GM23248 (cell line): Measurements from ENCODE around the gene ARHGAP26. TPM values are rescaled to one million over a fixed set of nuclear protein-coding genes. Genes with fewer than 3 reads are reported as not detected.

Experiments used
- DNase-seq: peaks from one replicate; pipeline ENCODE4 v3.0.0-alpha.2; 2015
- H2AFZ ChIP-seq: fragments of 200-600 bp; sonication (generic); 2 replicates; pipeline ENCODE4 v1.6.1; 2016; ENCODE audit warnings: antibody characterized with exemption
- H3F3A ChIP-seq: fragments of 200-600 bp; sonication (generic); 2 replicates; pipeline ENCODE4 v1.6.1; 2016; ENCODE audit warnings: mild to moderate bottlenecking, antibody characterized with exemption, mixed run types; ENCODE audit not compliant: insufficient read depth
- H3K27ac ChIP-seq: fragments of 200-600 bp; sonication (generic); 2 replicates; pipeline ENCODE4 v1.5.1; 2016; ENCODE audit warnings: mild to moderate bottlenecking
- H3K27me3 ChIP-seq: fragments of 200-600 bp; sonication (generic); replicated peaks from 2 replicates; pipeline ENCODE4 v1.6.1; 2016; ENCODE audit warnings: mild to moderate bottlenecking; ENCODE audit not compliant: insufficient read depth
- H3K36me3 ChIP-seq: fragments of 200-600 bp; sonication (generic); 2 replicates; pipeline ENCODE4 v1.6.1; 2016; ENCODE audit warnings: low read depth, mild to moderate bottlenecking
- H3K4me1 ChIP-seq: fragments of 200-600 bp; sonication (generic); 2 replicates; pipeline ENCODE4 v1.6.1; 2016; ENCODE audit warnings: mild to moderate bottlenecking; ENCODE audit not compliant: insufficient read depth
- H3K4me2 ChIP-seq: fragments of 200-600 bp; sonication (generic); one replicate; pipeline ENCODE4 v1.6.1; 2016; ENCODE audit warnings: mild to moderate bottlenecking; ENCODE audit not compliant: unreplicated experiment
- H3K4me3 ChIP-seq: fragments of 200-600 bp; sonication (generic); 2 replicates; pipeline ENCODE4 v1.5.1; 2016; ENCODE audit warnings: mild to moderate bottlenecking
- H3K79me2 ChIP-seq: fragments of 200-600 bp; sonication (generic); 2 replicates; pipeline ENCODE4 v1.6.1; 2016; ENCODE audit warnings: mild to moderate bottlenecking; ENCODE audit not compliant: insufficient read depth
- H3K9ac ChIP-seq: fragments of 200-600 bp; sonication (generic); 2 replicates; pipeline ENCODE4 v1.6.1; 2016; ENCODE audit warnings: mild to moderate bottlenecking
- H3K9me2 ChIP-seq: fragments of 200-600 bp; sonication (generic); 2 replicates; pipeline ENCODE4 v1.6.1; 2016; ENCODE audit warnings: mixed run types, mild to moderate bottlenecking, moderate library complexity; ENCODE audit not compliant: insufficient read depth
- H3K9me3 ChIP-seq: fragments of 200-600 bp; sonication (generic); one replicate; pipeline ENCODE4 v1.6.1; 2017; ENCODE audit warnings: low read depth
- H4K20me1 ChIP-seq: fragments of 200-600 bp; sonication (generic); 2 replicates; pipeline ENCODE4 v1.6.0; 2016; ENCODE audit not compliant: insufficient read depth
- EZH2 ChIP-seq: fragments of 200-600 bp; sonication (generic); IDR thresholded peaks from 2 replicates; pipeline ENCODE4 v1.6.1; 2018; ENCODE audit warnings: antibody characterized with exemption, mild to moderate bottlenecking; ENCODE audit not compliant: insufficient read depth, poor library complexity, severe bottlenecking
- EZH2phosphoT487 ChIP-seq: fragments of 200-600 bp; sonication (generic); IDR thresholded peaks from 2 replicates; pipeline ENCODE4 v1.6.1; 2018; ENCODE audit warnings: antibody characterized with exemption, moderate library complexity, mild to moderate bottlenecking, low read depth; ENCODE audit not compliant: insufficient read depth
- WGBS, 2 experiments: methylation state at CpG; one replicate each; pipeline ENCODE4 v1.1.6; 2015 to 2017; ENCODE audit warnings: low lambda C conversion rate in 2 of 2, low coverage in 1 of 2; ENCODE audit errors: missing lambda C conversion rate in 2 of 2; 5-methylcytosine and 5-hydroxymethylcytosine counted together
- in situ Hi-C: fragments of 300-500 bp; cut with MboI; formaldehyde crosslinking; loops from 2 replicates; pipeline ENCODE4 v1.15.0; 2020
- polyA plus RNA-seq: library from polyadenylated mRNA; unstranded; fragments of >200 nt; fragmentation: Nextera tagmentation; extraction: Ambion mirVana; gene quantifications from 2 replicates; pipeline ENCODE4 v1.2.1, GENCODE V29; 2016
- total RNA-seq: library from RNA; depleted of rRNA; stranded (reverse); fragments of >200 nt; shearing (Covaris generic); gene quantifications from 2 replicates; pipeline ENCODE4 v1.2.3, GENCODE V29; 2014

ARHGAP26 gene
- total and polyA plus RNA-seq, 2 experiments from 2014 or later, result 1.6 to 1.7 TPM

GRCh38 chr5:142727735-142728047 is 42.5 kb upstream of the ARHGAP26 start:
- peaks cover 33% of the 10 kb centered on the region for H3F3A ChIP-seq
- H2AFZ ChIP-seq, result no peak overlapping the region
- WGBS, 2 experiments, result 96 to 97% methylated on average over 2 of the region's 2 CpGs
- no peaks in the 10 kb centered on the region for H3K36me3 ChIP-seq
- no peak overlapping the region for H3K9ac ChIP-seq
- no peaks in the 10 kb centered on the region for H3K79me2 ChIP-seq
- no peaks in the 10 kb centered on the region for H4K20me1 ChIP-seq
- H3K4me3 ChIP-seq, result no peak overlapping the region
- peak overlapping the region; percentile 90; the same call in 1 of the 2 replicates for H3K27ac ChIP-seq
- H3K4me2 ChIP-seq, result no peak overlapping the region
- DNase-seq, result no peak
- in situ Hi-C loops, result no loop called here
- TF ChIP-seq EZH2phosphoT487 (no peak), EZH2 (no peak)
- no peaks in the 10 kb centered on the region for H3K9me3 ChIP-seq
- H3K27me3 ChIP-seq, result no peaks in the 10 kb centered on the region
- H3K9me2 ChIP-seq, result no peaks in the 10 kb centered on the region
- peaks cover 24% of the 10 kb centered on the region for H3K4me1 ChIP-seq

DNA sequence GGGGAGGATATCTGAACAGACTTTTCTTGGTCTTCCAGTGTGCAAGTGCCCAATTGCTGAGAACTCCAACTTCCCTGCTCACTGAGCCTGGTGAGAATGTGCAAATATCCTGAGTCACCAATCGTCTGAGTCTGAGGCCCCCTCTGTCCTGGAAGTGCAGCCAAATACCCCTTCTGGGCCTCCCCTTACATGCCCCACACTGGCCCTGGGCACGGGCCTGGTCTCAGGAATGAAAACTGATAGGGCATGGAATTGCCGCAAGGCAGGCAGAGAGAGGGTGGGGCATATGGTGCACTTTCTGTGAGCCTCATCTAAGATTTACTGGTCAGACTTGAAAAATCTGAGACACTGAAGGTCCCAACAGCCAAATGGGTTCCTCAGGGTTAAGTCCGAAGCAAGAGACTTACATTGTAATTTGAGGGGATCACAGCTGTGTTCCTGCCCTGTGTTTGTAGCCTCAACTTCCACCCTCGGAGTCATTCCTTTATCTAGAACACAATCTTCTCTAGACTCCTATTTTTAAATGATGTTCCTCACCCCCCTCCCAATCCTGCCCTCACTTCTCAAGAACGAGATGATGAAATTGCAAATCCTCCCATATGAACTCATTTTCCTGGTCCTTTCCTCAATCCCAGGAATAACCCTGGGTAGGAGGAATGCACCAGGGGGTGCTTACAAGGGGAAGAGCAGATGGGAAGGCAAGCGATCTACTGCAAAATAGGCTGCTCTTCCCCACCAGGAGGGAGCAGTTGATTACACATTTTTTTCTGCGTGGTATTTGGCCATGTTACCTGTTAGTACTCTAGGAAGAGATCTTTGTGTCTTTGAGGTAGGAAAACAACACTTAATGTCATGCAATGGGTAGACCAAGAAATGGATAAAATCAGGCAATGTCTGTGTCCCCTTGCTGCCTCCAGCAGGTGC is 34.6 kb upstream of the ARHGAP26 start:
- Histone ChIP-seq H3K79me2 (no peaks in the 10 kb centered on the region), H3K4me3 (no peak overlapping the region), H3K9ac (no peak overlapping the region), H4K20me1 (no peaks in the 10 kb centered on the region), H3K27ac (no peak overlapping the region), H3K9me3 (no peaks in the 10 kb centered on the region), H3F3A (no peaks in the 10 kb centered on the region), H3K27me3 (no peaks in the 10 kb centered on the region), H3K4me2 (no peak overlapping the region), H3K9me2 (no peaks in the 10 kb centered on the region), H2AFZ (no peak overlapping the region), H3K4me1 (0 out of 2 replicates have a peak, but pooled peaks cover under 1% of the 10 kb centered on the region), H3K36me3 (no peaks in the 10 kb centered on the region)
- in situ Hi-C loops, result no loop called here
- DNase-seq, result no peak
- WGBS, 2 experiments, result 67 to 68% methylated on average over 8 of the region's 8 CpGs
- no peak for TF ChIP-seq EZH2phosphoT487
- no peak for TF ChIP-seq EZH2

- Histone ChIP-seq H3K9me2 (no peaks in the 10 kb centered on the region), H3K4me2 (no peak overlapping the region), H3K4me1 (0 out of 2 replicates have a peak, but pooled peaks cover 5% of the 10 kb centered on the region), H3K27me3 (no peaks in the 10 kb centered on the region), H3K36me3 (no peaks in the 10 kb centered on the region), H3K27ac (no peak overlapping the region), H3K9me3 (no peaks in the 10 kb centered on the region), H2AFZ (no peak overlapping the region), H3K9ac (no peak overlapping the region), H3F3A (no peaks in the 10 kb centered on the region), H3K79me2 (no peaks in the 10 kb centered on the region), H4K20me1 (no peaks in the 10 kb centered on the region), H3K4me3 (no peak overlapping the region)
- DNase-seq, result no peak
- in situ Hi-C loops, result no loop called here
- no peak for TF ChIP-seq EZH2
- TF ChIP-seq EZH2phosphoT487, result no peak
- WGBS, 2 experiments, result 73 to 77% methylated on average over 7 of the region's 7 CpGs
These were observed 33.9 kb upstream of the ARHGAP26 start for GRCh38 chr5:142736247-142736632.

DNA sequence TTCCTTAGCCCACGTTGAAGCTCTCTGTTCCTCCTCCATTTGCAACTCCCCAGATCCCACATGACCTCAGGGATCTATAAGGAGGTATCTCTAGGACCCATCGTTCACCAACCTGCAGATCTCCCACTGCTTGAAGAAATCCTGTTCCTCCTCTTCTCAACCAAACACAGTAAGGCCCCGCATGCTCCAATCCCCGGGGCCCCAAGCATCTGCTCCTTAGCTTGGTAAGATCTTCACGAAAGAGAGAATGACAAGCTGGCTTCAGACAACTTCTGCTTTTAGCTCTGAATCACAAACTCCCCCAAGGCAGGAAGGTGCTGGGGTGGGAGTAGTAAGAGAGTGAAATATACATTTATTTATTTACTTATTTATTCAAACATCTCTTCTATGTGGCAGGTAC is 33.0 kb upstream of the ARHGAP26 start:
- TF ChIP-seq EZH2 (no peak), EZH2phosphoT487 (no peak)
- in situ Hi-C loops, result no loop called here
- Histone ChIP-seq H3K4me2 (no peak overlapping the region), H3K36me3 (no peaks in the 10 kb centered on the region), H3K9me3 (no peaks in the 10 kb centered on the region), H3K9me2 (no peaks in the 10 kb centered on the region), H3K79me2 (no peaks in the 10 kb centered on the region), H3K4me1 (0 out of 2 replicates have a peak, but pooled peaks cover 5% of the 10 kb centered on the region), H3K27ac (no peak overlapping the region), H3K9ac (no peak overlapping the region), H3F3A (no peaks in the 10 kb centered on the region), H3K27me3 (no peaks in the 10 kb centered on the region), H2AFZ (no peak overlapping the region), H4K20me1 (no peaks in the 10 kb centered on the region), H3K4me3 (no peak overlapping the region)
- WGBS, 2 experiments, result 55 to 73% methylated on average over 5 of the region's 5 CpGs
- DNase-seq, result no peak
